Activated CD4-positive, alpha-beta T cell treated with anti-CD3 and anti-CD28 coated beads, Interleukin-2, amount 50 U/mL, for 4 hours (primary cell): Measurements from ENCODE around the gene NOP56.

Source experiments
- DNase-seq, 2 experiments: peaks; one replicate each; pipeline ENCODE4 v3.0.0-alpha.2; 2020

The NOP56 gene

GRCh38 chr20:2651772-2652723 is at the start of gene NOP56:
TSS of gene NOP56 (plus strand) at chr20:2652632. CDS start at chr20:2652661, 29 bp downstream.
- DNase-seq = peak; percentile 93

- DNase-seq = no peak
Observed at GRCh38 chr20:2602746-2603145, 49.7 kb upstream of the NOP56 start.

- DNase-seq = no peak
Observed at GRCh38 chr20:2603816-2604505, 48.5 kb upstream of the NOP56 start.

GRCh38 chr20:2604506-2604835 is 48.0 kb upstream of the NOP56 start:
- no peak for DNase-seq

GRCh38 chr20:2606507-2607006 is 45.9 kb upstream of the NOP56 start:
- no peak for DNase-seq

- DNase-seq = no peak
Observed at GRCh38 chr20:2610326-2610725, 42.1 kb upstream of the NOP56 start.

- no peak for DNase-seq
Observed at GRCh38 chr20:2610941-2611720, 41.3 kb upstream of the NOP56 start.

GRCh38 chr20:2612073-2612472 is 40.4 kb upstream of the NOP56 start:
- DNase-seq = no peak

- DNase-seq = no peak
Observed at GRCh38 chr20:2616634-2617033, 35.8 kb upstream of the NOP56 start.

- DNase-seq = no peak
Observed at GRCh38 chr20:2617099-2617714, 35.2 kb upstream of the NOP56 start.

- no peak for DNase-seq
Observed at GRCh38 chr20:2618815-2619214, 33.6 kb upstream of the NOP56 start.

- no peak for DNase-seq
Observed at GRCh38 chr20:2619337-2619736, 33.1 kb upstream of the NOP56 start.

GRCh38 chr20:2619961-2620595 is 32.4 kb upstream of the NOP56 start:
- DNase-seq = no peak

GRCh38 chr20:2624190-2624589 is 28.2 kb upstream of the NOP56 start:
- DNase-seq = no peak

GRCh38 chr20:2625062-2625461 is 27.4 kb upstream of the NOP56 start:
- DNase-seq = no peak

GRCh38 chr20:2626853-2627541 is 25.4 kb upstream of the NOP56 start:
- no peak for DNase-seq

GRCh38 chr20:2631228-2631627 is 21.2 kb upstream of the NOP56 start:
- no peak for DNase-seq

GRCh38 chr20:2633381-2633780 is 19.1 kb upstream of the NOP56 start:
- no peak for DNase-seq

GRCh38 chr20:2637246-2637645 is 15.2 kb upstream of the NOP56 start:
- no peak for DNase-seq

- no peak for DNase-seq
Observed at GRCh38 chr20:2640260-2640659, 12.2 kb upstream of the NOP56 start.

GRCh38 chr20:2640899-2641298 is 11.5 kb upstream of the NOP56 start:
- DNase-seq = no peak

GRCh38 chr20:2643708-2644107 is 8.7 kb upstream of the NOP56 start:
- DNase-seq = no peak
